Right kidney (tissue), 1 donor: ENCODE results near the gene ZSCAN10.

ENCODE experiments used
- DNase-seq: peaks from one replicate; pipeline ENCODE4 v3.0.0-alpha.2; 2016

The ZSCAN10 gene

GRCh38 chr16:3045758-3046640 lies 53.1 kb downstream of the ZSCAN10 start, which contains the start of gene MMP25:
Gene MMP25 (plus strand): TSS chr16:3046561. CDS start chr16:3046918, 357 bp downstream.
- peak; percentile 63 for DNase-seq

GRCh38 chr16:3044708-3045107 lies 54.4 kb downstream of the ZSCAN10 start:
- no peak for DNase-seq

- DNase-seq = no peak
Measured at GRCh38 chr16:3042376-3042775, 56.7 kb downstream of the ZSCAN10 start.

- no peak for DNase-seq
Measured at GRCh38 chr16:3038896-3039295, 60.2 kb downstream of the ZSCAN10 start.
